Ishikawa (cell line): ENCODE data around the gene IWS1.

Experiments used
- CEBPB ChIP-seq: IDR thresholded peaks from 2 replicates; pipeline ENCODE4 v1.6.1; 2012
- CREB1 ChIP-seq: IDR thresholded peaks from 2 replicates; pipeline ENCODE4 v1.6.1; 2012; ENCODE audit warnings: low read depth
- EGR1 ChIP-seq: IDR thresholded peaks from 2 replicates; pipeline ENCODE4 v1.6.1; 2012
- EP300 ChIP-seq: IDR thresholded peaks from 2 replicates; pipeline ENCODE4 v1.6.1; 2012; ENCODE audit warnings: borderline replicate concordance
- FOXM1 ChIP-seq: IDR thresholded peaks from 2 replicates; pipeline ENCODE4 v1.6.1; 2012; ENCODE audit warnings: low read depth, borderline replicate concordance
- NFIC ChIP-seq: IDR thresholded peaks from 2 replicates; pipeline ENCODE4 v1.6.1; 2012
- RAD21 ChIP-seq: IDR thresholded peaks from 2 replicates; pipeline ENCODE4 v1.6.1; 2012; ENCODE audit warnings: low read depth
- TAF1 ChIP-seq: IDR thresholded peaks from 2 replicates; pipeline ENCODE4 v1.6.1; 2012; ENCODE audit warnings: low read depth, mild to moderate bottlenecking
- TCF12 ChIP-seq: IDR thresholded peaks from 2 replicates; pipeline ENCODE4 v1.6.1; 2012; ENCODE audit warnings: low read depth
- TEAD4 ChIP-seq: IDR thresholded peaks from 2 replicates; pipeline ENCODE4 v1.6.1; 2012
- YY1 ChIP-seq: IDR thresholded peaks from 2 replicates; pipeline ENCODE4 v1.6.1; 2012; ENCODE audit warnings: low read depth
- ZBTB7A ChIP-seq: IDR thresholded peaks from 2 replicates; pipeline ENCODE4 v1.6.1; 2012; ENCODE audit warnings: low read depth
- TF ChIP-seq, protein P1 (sequence below): IDR thresholded peaks from 2 replicates; pipeline ENCODE4 v1.6.1; 2012
- TF ChIP-seq, protein P2 (sequence below): IDR thresholded peaks from 2 replicates; pipeline ENCODE4 v1.6.1; 2012
- TF ChIP-seq, protein P3 (sequence below): IDR thresholded peaks from 2 replicates; pipeline ENCODE4 v1.6.1; 2012; ENCODE audit warnings: low read depth, mild to moderate bottlenecking

IWS1 gene

DNA sequence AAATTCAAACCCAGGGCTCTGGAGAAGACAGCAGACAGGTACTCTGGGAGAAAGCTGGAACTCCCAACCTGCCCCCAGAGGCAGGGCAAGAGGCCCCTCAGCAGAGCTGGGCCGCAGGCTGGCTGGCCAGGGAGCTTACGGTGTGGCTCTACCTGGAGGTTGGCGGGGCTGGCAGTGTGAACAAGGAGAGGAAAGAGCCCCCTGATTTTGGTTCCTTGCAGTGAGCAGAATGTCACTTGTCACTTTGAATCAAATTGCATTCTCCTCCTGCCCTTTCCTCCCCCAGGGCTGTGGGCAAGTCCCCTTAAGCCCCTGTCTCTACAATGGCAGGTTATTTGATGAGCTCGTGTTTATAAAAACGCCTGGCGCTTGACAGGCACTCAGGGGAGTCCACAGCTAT, 41.8 kb upstream of the IWS1 start:
- TF ChIP-seq CREB1 (no peak), RAD21 (no peak), TAF1 (no peak), EP300 (no peak), TCF12 (no peak), EGR1 (no peak), YY1 (no peak), NFIC (no peak), TEAD4 (no peak), CEBPB (no peak), FOXM1 (no peak)
- TF ChIP-seq, protein P1, sequence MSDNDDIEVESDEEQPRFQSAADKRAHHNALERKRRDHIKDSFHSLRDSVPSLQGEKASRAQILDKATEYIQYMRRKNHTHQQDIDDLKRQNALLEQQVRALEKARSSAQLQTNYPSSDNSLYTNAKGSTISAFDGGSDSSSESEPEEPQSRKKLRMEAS, result no peak
- TF ChIP-seq, protein P2, sequence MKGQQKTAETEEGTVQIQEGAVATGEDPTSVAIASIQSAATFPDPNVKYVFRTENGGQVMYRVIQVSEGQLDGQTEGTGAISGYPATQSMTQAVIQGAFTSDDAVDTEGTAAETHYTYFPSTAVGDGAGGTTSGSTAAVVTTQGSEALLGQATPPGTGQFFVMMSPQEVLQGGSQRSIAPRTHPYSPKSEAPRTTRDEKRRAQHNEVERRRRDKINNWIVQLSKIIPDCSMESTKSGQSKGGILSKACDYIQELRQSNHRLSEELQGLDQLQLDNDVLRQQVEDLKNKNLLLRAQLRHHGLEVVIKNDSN, result no peak
- TF ChIP-seq, protein P3, sequence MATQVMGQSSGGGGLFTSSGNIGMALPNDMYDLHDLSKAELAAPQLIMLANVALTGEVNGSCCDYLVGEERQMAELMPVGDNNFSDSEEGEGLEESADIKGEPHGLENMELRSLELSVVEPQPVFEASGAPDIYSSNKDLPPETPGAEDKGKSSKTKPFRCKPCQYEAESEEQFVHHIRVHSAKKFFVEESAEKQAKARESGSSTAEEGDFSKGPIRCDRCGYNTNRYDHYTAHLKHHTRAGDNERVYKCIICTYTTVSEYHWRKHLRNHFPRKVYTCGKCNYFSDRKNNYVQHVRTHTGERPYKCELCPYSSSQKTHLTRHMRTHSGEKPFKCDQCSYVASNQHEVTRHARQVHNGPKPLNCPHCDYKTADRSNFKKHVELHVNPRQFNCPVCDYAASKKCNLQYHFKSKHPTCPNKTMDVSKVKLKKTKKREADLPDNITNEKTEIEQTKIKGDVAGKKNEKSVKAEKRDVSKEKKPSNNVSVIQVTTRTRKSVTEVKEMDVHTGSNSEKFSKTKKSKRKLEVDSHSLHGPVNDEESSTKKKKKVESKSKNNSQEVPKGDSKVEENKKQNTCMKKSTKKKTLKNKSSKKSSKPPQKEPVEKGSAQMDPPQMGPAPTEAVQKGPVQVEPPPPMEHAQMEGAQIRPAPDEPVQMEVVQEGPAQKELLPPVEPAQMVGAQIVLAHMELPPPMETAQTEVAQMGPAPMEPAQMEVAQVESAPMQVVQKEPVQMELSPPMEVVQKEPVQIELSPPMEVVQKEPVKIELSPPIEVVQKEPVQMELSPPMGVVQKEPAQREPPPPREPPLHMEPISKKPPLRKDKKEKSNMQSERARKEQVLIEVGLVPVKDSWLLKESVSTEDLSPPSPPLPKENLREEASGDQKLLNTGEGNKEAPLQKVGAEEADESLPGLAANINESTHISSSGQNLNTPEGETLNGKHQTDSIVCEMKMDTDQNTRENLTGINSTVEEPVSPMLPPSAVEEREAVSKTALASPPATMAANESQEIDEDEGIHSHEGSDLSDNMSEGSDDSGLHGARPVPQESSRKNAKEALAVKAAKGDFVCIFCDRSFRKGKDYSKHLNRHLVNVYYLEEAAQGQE, result no peak

DNA sequence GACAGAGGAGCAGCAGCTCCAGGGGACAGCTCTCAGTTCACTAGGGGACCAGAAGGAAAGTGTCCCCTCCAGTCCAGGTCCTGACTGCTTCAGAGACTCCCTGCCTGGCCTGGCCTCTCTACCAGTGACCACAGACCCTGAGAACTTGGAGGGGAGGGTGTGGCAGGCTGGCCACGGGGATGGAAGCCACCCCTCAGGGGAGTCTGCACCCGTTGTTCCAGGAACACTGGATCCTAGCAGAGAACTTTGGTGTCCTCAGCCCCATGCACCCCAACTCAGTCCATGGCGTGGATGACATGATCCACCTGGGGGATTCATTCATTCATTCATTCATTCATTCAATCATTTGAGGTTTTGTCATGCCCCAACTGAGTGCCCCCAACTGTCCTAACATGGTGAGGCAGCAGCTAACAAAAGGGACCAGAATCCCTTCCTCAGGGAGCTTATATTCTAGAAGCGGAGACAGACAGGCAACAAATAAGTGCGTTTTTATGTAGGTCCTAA, 41.1 kb upstream of the IWS1 start:
- TF ChIP-seq CEBPB (no peak), TEAD4 (no peak), FOXM1 (no peak), NFIC (no peak), EGR1 (no peak), CREB1 (no peak), ZBTB7A (no peak), EP300 (no peak), YY1 (no peak), TCF12 (no peak)
- TF ChIP-seq, protein P3, result no peak
- TF ChIP-seq, protein P1, result no peak
- TF ChIP-seq, protein P2, result no peak

DNA sequence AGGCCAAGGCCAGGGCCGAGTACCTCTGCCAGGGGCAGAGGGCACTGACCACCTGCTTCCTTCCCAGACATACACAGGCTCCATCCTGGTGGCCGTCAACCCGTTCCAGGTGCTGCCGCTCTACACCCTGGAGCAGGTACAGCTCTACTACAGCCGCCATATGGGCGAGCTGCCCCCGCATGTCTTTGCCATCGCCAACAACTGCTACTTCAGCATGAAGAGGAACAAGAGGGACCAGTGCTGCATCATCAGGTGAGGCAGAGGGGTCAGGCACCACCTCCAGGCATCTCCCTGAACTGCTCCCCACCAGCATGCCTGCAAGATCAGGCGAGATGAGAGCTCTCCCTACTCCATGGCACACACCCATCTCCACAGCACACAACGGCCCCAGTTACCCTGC, 40.3 kb upstream of the IWS1 start:
- TF ChIP-seq TEAD4 (no peak), TAF1 (no peak), TCF12 (no peak), CEBPB (no peak), ZBTB7A (no peak), RAD21 (no peak), YY1 (no peak), EGR1 (no peak), FOXM1 (no peak), EP300 (no peak), CREB1 (no peak), NFIC (no peak)
- TF ChIP-seq, protein P3, result no peak
- TF ChIP-seq, protein P2, result no peak
- TF ChIP-seq, protein P1, result no peak

DNA sequence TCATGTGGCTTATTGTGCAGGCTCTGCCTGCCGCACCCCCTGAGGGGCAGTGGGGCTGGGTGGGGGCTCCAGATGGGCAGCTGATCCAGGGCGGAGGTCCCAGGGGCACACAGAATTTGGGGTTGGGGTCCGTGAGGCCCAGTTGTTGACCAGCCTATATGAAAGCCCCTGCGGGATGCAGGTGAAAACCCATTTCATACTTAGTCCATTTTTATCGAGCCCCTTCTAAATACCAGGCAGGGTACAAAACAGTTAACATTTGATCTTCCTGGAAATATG, 39.8 kb upstream of the IWS1 start:
- no peak for TF ChIP-seq TAF1
- TF ChIP-seq CEBPB, result no peak
- no peak for TF ChIP-seq EGR1
